MM.1S (cell line): ENCODE data around the gene CD52.
A peak's percentile ranks its signal among the peaks of the same experiment; 100 is the strongest.

Experiments used
- CTCF ChIP-seq: fragments of 300-600 bp; sonication (generic); IDR thresholded peaks from 2 replicates; pipeline ENCODE4 v1.5.1; 2016; ENCODE audit warnings: antibody characterized with exemption, low read length, mixed read lengths
- EZH2 ChIP-seq: fragments of 300-600 bp; sonication (generic); optimal IDR thresholded peaks from 2 replicates; pipeline ENCODE3; 2017; ENCODE audit warnings: low read depth, mild to moderate bottlenecking, antibody characterized with exemption, low read length, mixed read lengths

GRCh38 chr1:26363549-26364448, 46.0 kb downstream of the CD52 start:
- peak; percentile 98 for TF ChIP-seq CTCF
- no peak for TF ChIP-seq EZH2
